DND-41 (cell line): ENCODE data around the gene STK32B.

ENCODE experiments used
- EZH2 ChIP-seq: IDR thresholded peaks from 3 replicates; pipeline ENCODE4 v1.6.1; 2012; ENCODE audit warnings: borderline replicate concordance, low read depth, mild to moderate bottlenecking, moderate library complexity, low read length, inconsistent platforms; ENCODE audit not compliant: severe bottlenecking
- TF ChIP-seq, protein P1 (sequence below): IDR thresholded peaks from 2 replicates; pipeline ENCODE4 v1.5.1; 2012; ENCODE audit warnings: borderline replicate concordance, low read length, moderate library complexity, mild to moderate bottlenecking; ENCODE audit not compliant: poor library complexity, severe bottlenecking; ENCODE audit errors: extremely low read depth

DNA sequence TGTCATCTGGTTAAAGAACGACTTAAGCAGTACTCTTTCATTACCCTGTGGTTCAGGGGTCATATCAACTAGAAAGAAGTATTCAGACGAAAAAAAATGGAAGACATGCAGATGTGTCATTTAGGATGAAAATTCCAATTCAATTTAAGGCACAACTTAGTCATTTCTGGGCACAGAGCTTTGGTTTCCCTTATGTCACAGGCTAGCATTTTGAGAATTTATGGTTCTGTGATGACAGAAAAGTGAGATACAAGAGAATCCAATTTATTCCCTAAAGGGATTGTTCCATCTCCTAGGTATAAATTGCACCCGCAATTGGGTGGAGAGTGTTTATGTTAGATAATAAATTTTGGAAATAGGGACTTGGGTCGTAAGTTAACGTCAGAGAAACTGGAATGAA, 306.6 kb downstream of the STK32B start:
- TF ChIP-seq, protein P1, sequence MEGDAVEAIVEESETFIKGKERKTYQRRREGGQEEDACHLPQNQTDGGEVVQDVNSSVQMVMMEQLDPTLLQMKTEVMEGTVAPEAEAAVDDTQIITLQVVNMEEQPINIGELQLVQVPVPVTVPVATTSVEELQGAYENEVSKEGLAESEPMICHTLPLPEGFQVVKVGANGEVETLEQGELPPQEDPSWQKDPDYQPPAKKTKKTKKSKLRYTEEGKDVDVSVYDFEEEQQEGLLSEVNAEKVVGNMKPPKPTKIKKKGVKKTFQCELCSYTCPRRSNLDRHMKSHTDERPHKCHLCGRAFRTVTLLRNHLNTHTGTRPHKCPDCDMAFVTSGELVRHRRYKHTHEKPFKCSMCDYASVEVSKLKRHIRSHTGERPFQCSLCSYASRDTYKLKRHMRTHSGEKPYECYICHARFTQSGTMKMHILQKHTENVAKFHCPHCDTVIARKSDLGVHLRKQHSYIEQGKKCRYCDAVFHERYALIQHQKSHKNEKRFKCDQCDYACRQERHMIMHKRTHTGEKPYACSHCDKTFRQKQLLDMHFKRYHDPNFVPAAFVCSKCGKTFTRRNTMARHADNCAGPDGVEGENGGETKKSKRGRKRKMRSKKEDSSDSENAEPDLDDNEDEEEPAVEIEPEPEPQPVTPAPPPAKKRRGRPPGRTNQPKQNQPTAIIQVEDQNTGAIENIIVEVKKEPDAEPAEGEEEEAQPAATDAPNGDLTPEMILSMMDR = no peak
- TF ChIP-seq EZH2 = no peak
